GM21381 (cell line): ENCODE measurements around the gene RPS6KA3.
"Not testable (repeated sequence)": the region's sequence is repeated elsewhere in the genome, so short reads cannot be mapped to it uniquely, and the experiment has no call there.

Experiments used
- ATAC-seq: cut with Tn5 transposase; IDR thresholded peaks from one replicate; pipeline ENCODE4 v1.9.1; 2021; ENCODE audit warnings: mild to moderate bottlenecking, moderate library complexity; ENCODE audit not compliant: unreplicated experiment

The RPS6KA3 gene

GRCh38 chrX:20224814-20225487 lies 41.8 kb downstream of the RPS6KA3 start:
- ATAC-seq = peak; percentile 77

- no peak for ATAC-seq
Measured at GRCh38 chrX:20221902-20222301, 44.8 kb downstream of the RPS6KA3 start.

GRCh38 chrX:20218836-20219505 lies 47.7 kb downstream of the RPS6KA3 start:
- ATAC-seq = no peak

GRCh38 chrX:20217906-20218305 lies 48.8 kb downstream of the RPS6KA3 start:
- no peak for ATAC-seq

GRCh38 chrX:20217271-20217670 lies 49.4 kb downstream of the RPS6KA3 start:
- ATAC-seq = no peak

GRCh38 chrX:20215565-20215964 lies 51.1 kb downstream of the RPS6KA3 start:
- no peak for ATAC-seq

GRCh38 chrX:20212486-20213089 lies 54.1 kb downstream of the RPS6KA3 start:
- peak; percentile 95 for ATAC-seq

- no peak for ATAC-seq
Measured at GRCh38 chrX:20211261-20211786, 55.4 kb downstream of the RPS6KA3 start.

GRCh38 chrX:20205927-20206708 lies 60.6 kb downstream of the RPS6KA3 start:
- peak; percentile 94 for ATAC-seq

GRCh38 chrX:20204351-20204750 lies 62.4 kb downstream of the RPS6KA3 start:
- no peak for ATAC-seq

- ATAC-seq = no peak
Measured at GRCh38 chrX:20197641-20198210, 69.0 kb downstream of the RPS6KA3 start.

- no peak for ATAC-seq
Measured at GRCh38 chrX:20189171-20189570, 77.5 kb downstream of the RPS6KA3 start.

GRCh38 chrX:20181598-20182329 lies 84.9 kb downstream of the RPS6KA3 start:
- ATAC-seq = no peak

GRCh38 chrX:20177093-20177492 lies 89.6 kb downstream of the RPS6KA3 start:
- ATAC-seq = no peak

- ATAC-seq = no peak
Measured at GRCh38 chrX:20173856-20174255, 92.9 kb downstream of the RPS6KA3 start.

- ATAC-seq = no peak
Measured at GRCh38 chrX:20173313-20173712, 93.4 kb downstream of the RPS6KA3 start.

- ATAC-seq = no peak
Measured at GRCh38 chrX:20171887-20172286, 94.8 kb downstream of the RPS6KA3 start.

- ATAC-seq = not testable (repeated sequence)
Measured at GRCh38 chrX:20162516-20162915, 104.2 kb downstream of the RPS6KA3 start.

GRCh38 chrX:20159797-20160385 lies 106.8 kb downstream of the RPS6KA3 start:
- ATAC-seq = no peak

- no peak for ATAC-seq
Measured at GRCh38 chrX:20151689-20152088, 115.0 kb downstream of the RPS6KA3 start.
